ENCODE measurements around the gene PLPP2.
"Not testable (repeated sequence)": the region's sequence is repeated elsewhere in the genome, so short reads cannot be mapped to it uniquely, and the experiment has no call there.

PLPP2 gene

GRCh38 chr19:271856-272255, 19.3 kb downstream of the PLPP2 start:
- FAIRE-seq (no peak), DNase-seq (ENCODE audit: low spot score) (no peak)

- not testable (repeated sequence) for FAIRE-seq; DNase-seq (ENCODE audit: low spot score)
These were observed 20.4 kb downstream of the PLPP2 start for GRCh38 chr19:270766-271318.

- DNase-seq (ENCODE audit: low spot score) (no peak), FAIRE-seq (no peak)
These were observed 22.0 kb downstream of the PLPP2 start for GRCh38 chr19:269241-269640.

GRCh38 chr19:262125-262524, 29.1 kb downstream of the PLPP2 start:
- DNase-seq (ENCODE audit: low spot score) (no peak), FAIRE-seq (no peak)

GRCh38 chr19:256804-257203, 34.4 kb downstream of the PLPP2 start:
- not testable (repeated sequence) for DNase-seq (ENCODE audit: low spot score); FAIRE-seq

GRCh38 chr19:252421-253186, 38.6 kb downstream of the PLPP2 start:
- DNase-seq (ENCODE audit: low spot score); FAIRE-seq: not testable (repeated sequence)

- DNase-seq (ENCODE audit: low spot score), result no peak
- FAIRE-seq, result no peak
These were observed 44.7 kb downstream of the PLPP2 start for GRCh38 chr19:246551-246950.

- DNase-seq (ENCODE audit: low spot score); FAIRE-seq: not testable (repeated sequence)
These were observed 45.3 kb downstream of the PLPP2 start for GRCh38 chr19:245900-246299.

GRCh38 chr19:245457-245856, 45.7 kb downstream of the PLPP2 start:
- no peak for DNase-seq (ENCODE audit: low spot score)
- FAIRE-seq, result no peak
